MM.1S (cell line): ENCODE measurements around the gene FAM200B.

ENCODE experiments used
- DNase-seq: peaks from one replicate; pipeline ENCODE4 v3.0.0-alpha.2; 2015
- H2AFZ ChIP-seq: fragments of 300-600 bp; sonication (generic); 2 replicates; pipeline ENCODE4 v1.6.0; 2016; ENCODE audit warnings: antibody characterized with exemption, low read length
- H3F3A ChIP-seq: fragments of 300-600 bp; sonication (generic); 2 replicates; pipeline ENCODE4 v1.6.1; 2016; ENCODE audit warnings: mild to moderate bottlenecking, antibody characterized with exemption, low read length, moderate library complexity, mixed read lengths; ENCODE audit not compliant: insufficient read depth
- H3K27ac ChIP-seq: fragments of 300-600 bp; sonication (generic); 2 replicates; pipeline ENCODE4 v1.5.1; 2016; ENCODE audit warnings: mild to moderate bottlenecking, low read length
- H3K27me3 ChIP-seq: fragments of 300-600 bp; sonication (generic); replicated peaks from 2 replicates; pipeline ENCODE4 v1.6.0; 2016; ENCODE audit warnings: low read length; ENCODE audit not compliant: insufficient read depth
- H3K36me3 ChIP-seq: fragments of 300-600 bp; sonication (generic); replicated peaks from 2 replicates; pipeline ENCODE4 v1.6.1; 2016; ENCODE audit warnings: mild to moderate bottlenecking, low read length, mixed read lengths; ENCODE audit not compliant: insufficient read depth
- H3K4me1 ChIP-seq: fragments of 300-600 bp; sonication (generic); 2 replicates; pipeline ENCODE4 v1.6.1; 2016; ENCODE audit warnings: low read length, mixed read lengths
- H3K4me2 ChIP-seq: fragments of 300-600 bp; sonication (generic); 2 replicates; pipeline ENCODE4 v1.6.0; 2016; ENCODE audit warnings: low read depth, low read length
- H3K4me3 ChIP-seq: fragments of 300-600 bp; sonication (generic); 2 replicates; pipeline ENCODE4 v1.5.1; 2016; ENCODE audit warnings: low read length, mixed read lengths
- H3K79me2 ChIP-seq: fragments of 300-600 bp; sonication (generic); 2 replicates; pipeline ENCODE4 v1.6.1; 2016; ENCODE audit warnings: mixed run types, low read length, mixed read lengths
- H3K9ac ChIP-seq: fragments of 300-600 bp; sonication (generic); 2 replicates; pipeline ENCODE4 v1.6.1; 2016; ENCODE audit warnings: low read length, mixed read lengths
- H3K9me2 ChIP-seq: fragments of 300-600 bp; sonication (generic); replicated peaks from 2 replicates; pipeline ENCODE4 v1.6.1; 2016; ENCODE audit warnings: mild to moderate bottlenecking, low read length, mixed read lengths; ENCODE audit not compliant: insufficient read depth
- H3K9me3 ChIP-seq: fragments of 300-600 bp; sonication (generic); replicated peaks from 2 replicates; pipeline ENCODE4 v1.6.1; 2016; ENCODE audit warnings: mild to moderate bottlenecking, low read length, mixed read lengths; ENCODE audit not compliant: insufficient read depth
- H4K20me1 ChIP-seq: fragments of 300-600 bp; sonication (generic); 2 replicates; pipeline ENCODE4 v1.6.1; 2016; ENCODE audit warnings: mild to moderate bottlenecking, low read length, moderate library complexity, mixed read lengths; ENCODE audit not compliant: insufficient read depth
- EZH2 ChIP-seq: fragments of 300-600 bp; sonication (generic); optimal IDR thresholded peaks from 2 replicates; pipeline ENCODE3; 2017; ENCODE audit warnings: low read depth, mild to moderate bottlenecking, antibody characterized with exemption, low read length, mixed read lengths
- EZH2phosphoT487 ChIP-seq: fragments of 300-600 bp; sonication (generic); IDR thresholded peaks from 2 replicates; pipeline ENCODE4 v1.6.1; 2018; ENCODE audit warnings: antibody characterized with exemption, low read length
- TF ChIP-seq, protein P1 (sequence below): fragments of 300-600 bp; sonication (generic); IDR thresholded peaks from 2 replicates; pipeline ENCODE4 v1.5.1; 2016; ENCODE audit warnings: antibody characterized with exemption, low read length, mixed read lengths

FAM200B gene

DNA sequence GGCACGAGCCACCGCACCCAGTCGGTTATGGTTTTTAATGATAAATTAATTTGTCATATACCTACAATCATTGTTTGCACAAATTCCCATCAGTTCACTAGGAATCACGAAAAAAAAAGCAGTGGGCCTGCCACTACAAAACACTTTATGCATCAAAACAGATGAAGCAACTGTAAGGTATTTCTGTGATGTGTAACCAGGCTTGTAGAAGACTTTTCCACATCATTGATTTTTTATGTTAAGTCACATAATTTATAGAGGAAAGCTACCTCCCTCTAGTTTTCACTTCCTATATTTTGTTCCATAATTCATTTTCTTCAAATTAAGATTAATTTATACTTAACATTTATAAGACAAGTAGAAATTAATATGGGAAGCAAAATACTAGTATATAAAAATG is 6.7 kb upstream of the FAM200B start:
- Histone ChIP-seq H4K20me1 (no peaks in the 10 kb centered on the region), H3K4me2 (no peak overlapping the region), H3K4me3 (no peak overlapping the region), H3K27me3 (no peaks in the 10 kb centered on the region), H3F3A (peaks cover 2% of the 10 kb centered on the region; the same call in 1 of the 2 replicates), H2AFZ (no peak overlapping the region), H3K9me2 (no peaks in the 10 kb centered on the region), H3K36me3 (no peaks in the 10 kb centered on the region), H3K27ac (no peak overlapping the region), H3K79me2 (peaks cover 20% of the 10 kb centered on the region), H3K4me1 (no peaks in the 10 kb centered on the region), H3K9ac (no peak overlapping the region), H3K9me3 (no peaks in the 10 kb centered on the region)
- TF ChIP-seq, protein P1, sequence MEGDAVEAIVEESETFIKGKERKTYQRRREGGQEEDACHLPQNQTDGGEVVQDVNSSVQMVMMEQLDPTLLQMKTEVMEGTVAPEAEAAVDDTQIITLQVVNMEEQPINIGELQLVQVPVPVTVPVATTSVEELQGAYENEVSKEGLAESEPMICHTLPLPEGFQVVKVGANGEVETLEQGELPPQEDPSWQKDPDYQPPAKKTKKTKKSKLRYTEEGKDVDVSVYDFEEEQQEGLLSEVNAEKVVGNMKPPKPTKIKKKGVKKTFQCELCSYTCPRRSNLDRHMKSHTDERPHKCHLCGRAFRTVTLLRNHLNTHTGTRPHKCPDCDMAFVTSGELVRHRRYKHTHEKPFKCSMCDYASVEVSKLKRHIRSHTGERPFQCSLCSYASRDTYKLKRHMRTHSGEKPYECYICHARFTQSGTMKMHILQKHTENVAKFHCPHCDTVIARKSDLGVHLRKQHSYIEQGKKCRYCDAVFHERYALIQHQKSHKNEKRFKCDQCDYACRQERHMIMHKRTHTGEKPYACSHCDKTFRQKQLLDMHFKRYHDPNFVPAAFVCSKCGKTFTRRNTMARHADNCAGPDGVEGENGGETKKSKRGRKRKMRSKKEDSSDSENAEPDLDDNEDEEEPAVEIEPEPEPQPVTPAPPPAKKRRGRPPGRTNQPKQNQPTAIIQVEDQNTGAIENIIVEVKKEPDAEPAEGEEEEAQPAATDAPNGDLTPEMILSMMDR = no peak
- no peak for TF ChIP-seq EZH2
- no peak for TF ChIP-seq EZH2phosphoT487
- no peak for DNase-seq

DNA sequence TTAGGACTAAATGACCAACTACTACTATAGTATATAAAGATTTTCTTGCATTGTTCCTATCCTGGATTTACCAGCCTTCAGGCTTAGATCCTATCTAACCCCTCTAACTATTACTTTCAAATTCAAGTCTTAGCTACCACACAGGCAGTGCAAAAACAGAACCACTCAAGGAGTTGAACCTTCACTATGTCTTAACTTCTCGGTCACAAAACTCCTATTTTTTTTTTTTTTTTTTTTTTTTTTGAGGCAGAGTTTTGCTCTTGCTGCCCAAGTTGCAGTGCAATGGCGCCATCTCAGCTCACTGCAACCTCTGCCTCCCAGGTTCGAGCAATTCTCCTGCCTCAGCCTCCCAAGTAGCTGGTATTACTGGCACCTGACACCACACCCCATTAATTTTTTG is 6.3 kb upstream of the FAM200B start:
- Histone ChIP-seq H3K36me3 (no peaks in the 10 kb centered on the region), H3K4me2 (no peak overlapping the region), H3K4me3 (no peak overlapping the region), H3K27ac (no peak overlapping the region), H3K27me3 (no peaks in the 10 kb centered on the region), H3K4me1 (no peaks in the 10 kb centered on the region), H3K9me2 (no peaks in the 10 kb centered on the region), H3K9me3 (no peaks in the 10 kb centered on the region), H3K79me2 (peaks cover 24% of the 10 kb centered on the region), H4K20me1 (no peaks in the 10 kb centered on the region), H3K9ac (no peak overlapping the region), H3F3A (peaks cover 2% of the 10 kb centered on the region; the same call in 1 of the 2 replicates), H2AFZ (no peak overlapping the region)
- TF ChIP-seq, protein P1 = no peak
- no peak for DNase-seq

DNA sequence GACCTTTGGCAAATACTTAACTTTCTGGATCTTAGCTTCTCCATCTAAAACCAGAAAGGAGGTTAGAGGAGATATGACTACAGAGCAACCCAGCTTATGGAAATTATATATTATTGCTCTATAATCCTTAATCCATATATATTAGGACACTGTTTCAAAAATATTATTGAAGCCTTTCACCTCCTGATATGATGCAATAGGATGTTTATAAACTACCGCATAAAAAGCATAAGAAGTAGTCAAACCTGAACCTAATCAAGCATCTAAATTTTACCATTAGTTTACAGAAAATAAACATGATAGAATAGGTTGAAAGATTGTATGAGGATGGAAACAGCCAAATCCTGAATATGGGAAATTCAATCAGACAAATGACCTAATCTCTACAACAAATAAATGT is 5.6 kb upstream of the FAM200B start:
- peaks cover 27% of the 10 kb centered on the region for H3K79me2 ChIP-seq
- no peaks in the 10 kb centered on the region for H3K27me3 ChIP-seq
- no peak overlapping the region for H2AFZ ChIP-seq
- no peaks in the 10 kb centered on the region for H4K20me1 ChIP-seq
- H3K9me2 ChIP-seq = no peaks in the 10 kb centered on the region
- no peaks in the 10 kb centered on the region for H3K4me1 ChIP-seq
- no peaks in the 10 kb centered on the region for H3K36me3 ChIP-seq
- no peak for DNase-seq
- TF ChIP-seq EZH2 (no peak), EZH2phosphoT487 (no peak)
- TF ChIP-seq, protein P1 = no peak
- no peaks in the 10 kb centered on the region for H3K9me3 ChIP-seq
- H3F3A ChIP-seq = peaks cover 4% of the 10 kb centered on the region
- H3K4me2 ChIP-seq = no peak overlapping the region
- H3K27ac ChIP-seq = no peak overlapping the region
- no peak overlapping the region for H3K9ac ChIP-seq
- H3K4me3 ChIP-seq = no peak overlapping the region

DNA sequence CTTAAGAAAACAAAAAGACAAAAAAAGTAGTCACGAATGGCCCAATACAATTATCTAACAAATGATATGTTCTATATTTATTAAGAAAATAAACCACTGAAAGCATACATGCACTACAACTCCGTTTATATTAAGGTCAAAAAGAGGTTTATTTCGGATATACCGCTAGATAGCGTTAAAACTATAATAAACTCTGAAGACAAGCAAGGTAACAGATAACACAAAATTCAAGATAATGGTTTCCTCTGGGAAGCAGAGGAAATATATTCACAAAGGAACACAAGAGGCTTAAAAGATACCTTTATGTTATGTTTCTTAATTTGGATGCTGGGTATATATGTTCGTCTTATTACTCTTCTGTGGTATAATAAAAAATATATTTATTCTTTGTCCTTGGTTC is 4.7 kb upstream of the FAM200B start:
- H3K9ac ChIP-seq = no peak overlapping the region
- no peak for DNase-seq
- H3K36me3 ChIP-seq = no peaks in the 10 kb centered on the region
- peaks cover 7% of the 10 kb centered on the region for H3F3A ChIP-seq
- no peaks in the 10 kb centered on the region for H3K27me3 ChIP-seq
- no peak overlapping the region for H3K4me2 ChIP-seq
- TF ChIP-seq EZH2phosphoT487 (no peak), EZH2 (no peak)
- TF ChIP-seq, protein P1 = no peak
- peaks cover 27% of the 10 kb centered on the region for H3K79me2 ChIP-seq
- no peak overlapping the region for H3K4me3 ChIP-seq
- H4K20me1 ChIP-seq = no peaks in the 10 kb centered on the region
- H3K9me3 ChIP-seq = no peaks in the 10 kb centered on the region
- no peaks in the 10 kb centered on the region for H3K4me1 ChIP-seq
- H3K9me2 ChIP-seq = no peaks in the 10 kb centered on the region
- H3K27ac ChIP-seq = no peak overlapping the region; the same call in 1 of the 2 replicates
- no peak overlapping the region for H2AFZ ChIP-seq
